Measurements from ENCODE around the gene CEND1.

CEND1 gene

DNA sequence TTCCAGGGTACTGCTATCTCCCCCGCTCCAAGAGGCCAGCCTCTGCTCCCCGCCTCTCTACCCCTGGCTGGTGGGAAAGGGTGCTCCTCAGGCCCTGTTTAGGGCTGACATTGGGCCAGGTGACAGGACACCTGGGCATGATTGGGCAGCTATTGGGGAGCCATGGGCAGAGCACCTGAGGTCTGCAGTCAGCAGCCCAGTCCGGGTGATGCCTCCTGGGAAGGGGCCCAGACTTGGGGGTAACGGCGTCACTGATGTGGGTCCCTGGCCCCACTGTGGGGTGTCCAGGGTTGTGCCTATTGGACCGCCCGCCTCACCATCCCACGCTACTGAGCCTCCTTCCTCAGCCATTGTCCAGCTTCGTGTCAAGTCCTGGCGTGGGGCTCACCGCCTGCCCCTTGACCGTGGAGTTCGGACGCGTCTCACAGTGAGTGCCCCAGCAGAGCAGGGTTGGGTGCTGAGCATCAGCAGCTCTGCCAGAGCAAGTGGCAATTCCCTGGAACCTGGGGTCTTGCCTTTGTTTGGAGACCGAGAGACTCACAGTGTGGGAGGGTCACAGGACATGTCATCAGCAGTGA is 9.8 kb downstream of the CEND1 start:
- no peak for DNase-seq (ENCODE audit: extremely low read depth in 1 of 2, low read depth in 1 of 2)

DNA sequence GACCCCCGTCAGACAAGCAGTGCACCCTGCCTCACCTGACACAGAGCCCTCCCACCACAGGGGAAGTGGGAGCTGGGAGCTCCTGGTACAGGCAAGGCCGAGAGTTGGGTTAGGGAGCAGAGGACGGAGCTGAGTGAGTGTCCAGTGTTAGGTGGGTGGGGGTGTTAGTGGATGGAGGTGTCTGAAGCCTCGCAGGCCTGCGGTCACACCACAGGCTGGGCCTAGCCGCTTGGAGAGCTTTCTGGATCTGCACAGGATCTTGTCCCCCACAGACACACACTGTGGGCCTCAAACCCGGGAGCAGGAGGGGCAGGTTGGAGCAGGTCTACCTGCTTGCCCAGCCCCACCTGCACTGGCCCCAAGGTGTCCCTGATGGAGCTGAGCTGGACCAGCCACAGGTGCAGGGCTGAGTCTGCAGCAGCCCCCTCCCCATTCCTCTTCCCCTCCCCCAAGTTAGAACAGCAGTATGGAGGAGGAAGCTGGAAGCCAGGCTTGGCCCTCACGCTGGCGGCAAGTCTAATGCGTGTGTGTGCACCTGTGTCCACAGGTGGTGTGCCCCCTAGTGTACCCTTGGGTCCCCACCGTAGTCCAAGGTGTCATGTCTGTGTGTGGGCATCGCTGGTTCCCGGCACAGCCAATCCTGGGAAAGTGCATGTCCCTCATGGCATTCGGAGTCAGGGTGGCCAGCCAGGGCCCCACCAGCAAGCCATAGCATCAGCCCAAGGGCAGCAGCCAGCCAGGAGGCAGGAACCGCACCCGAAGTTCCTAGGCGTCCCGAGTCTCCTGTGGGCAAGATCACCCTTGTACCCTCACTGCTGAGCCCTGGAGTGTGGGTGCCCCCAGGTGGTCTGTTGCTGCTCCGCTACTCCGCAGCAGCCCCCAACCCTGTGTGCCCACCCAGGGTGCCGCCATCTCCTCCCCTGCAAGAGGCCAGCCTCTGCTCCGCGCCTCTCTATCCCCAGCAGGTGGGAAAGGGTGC is 10.6 kb downstream of the CEND1 start:
- DNase-seq (ENCODE audit: extremely low read depth in 1 of 2, low read depth in 1 of 2), result no peak

- DNase-seq (ENCODE audit: extremely low read depth in 1 of 2, low read depth in 1 of 2), result peak; percentile 84 to 89
Measured at GRCh38 chr11:777288-778255, 12.3 kb downstream of the CEND1 start, which contains the start of gene GATD1. Gene GATD1 (minus strand): TSS chr11:777487. CDS start chr11:777462, 25 bp downstream.

GRCh38 chr11:776561-777287 is 13.2 kb downstream of the CEND1 start:
- DNase-seq (ENCODE audit: extremely low read depth in 1 of 2, low read depth in 1 of 2), result no peak

DNA sequence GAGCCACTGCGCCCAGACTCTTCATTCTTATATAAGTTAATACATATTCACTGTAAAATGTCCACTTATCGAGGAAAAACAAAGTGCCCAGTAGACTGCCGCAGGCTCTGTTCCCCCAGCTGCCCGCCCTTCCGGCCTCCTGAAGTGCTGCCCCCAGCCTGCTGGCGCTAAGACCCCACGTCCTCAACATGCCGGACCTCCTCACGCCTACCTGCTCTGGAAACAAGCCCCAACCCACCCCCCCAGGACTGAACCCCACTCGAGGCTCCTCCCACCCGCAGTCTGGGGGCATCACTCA is 13.7 kb downstream of the CEND1 start:
- DNase-seq (ENCODE audit: extremely low read depth in 1 of 2, low read depth in 1 of 2), result no peak

GRCh38 chr11:774873-775592 is 14.9 kb downstream of the CEND1 start:
- DNase-seq (ENCODE audit: extremely low read depth in 1 of 2, low read depth in 1 of 2), result no peak

DNA sequence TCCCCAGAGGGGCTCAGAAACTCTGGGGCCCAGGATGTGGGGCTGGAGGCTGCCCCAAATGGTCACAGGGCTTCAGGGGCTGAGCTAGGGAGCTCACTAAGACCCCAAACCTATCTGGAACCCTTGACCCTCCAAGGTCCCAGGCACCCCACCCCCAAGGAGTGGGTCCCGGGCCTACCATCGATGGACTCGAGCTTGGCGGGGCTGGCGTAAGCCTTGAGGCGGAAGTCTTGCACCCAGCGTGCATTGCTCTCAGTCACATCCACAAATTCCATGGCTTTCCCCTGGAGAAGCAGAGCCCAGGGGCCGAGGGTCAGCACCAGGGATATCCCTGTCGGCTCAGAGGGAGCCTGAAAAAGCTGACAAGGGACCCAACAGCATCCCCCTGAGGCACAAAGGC is 16.1 kb downstream of the CEND1 start:
- DNase-seq (ENCODE audit: extremely low read depth in 1 of 2, low read depth in 1 of 2), result no peak

GRCh38 chr11:773425-773824 is 16.5 kb downstream of the CEND1 start:
- no peak for DNase-seq (ENCODE audit: extremely low read depth in 1 of 2, low read depth in 1 of 2)

DNA sequence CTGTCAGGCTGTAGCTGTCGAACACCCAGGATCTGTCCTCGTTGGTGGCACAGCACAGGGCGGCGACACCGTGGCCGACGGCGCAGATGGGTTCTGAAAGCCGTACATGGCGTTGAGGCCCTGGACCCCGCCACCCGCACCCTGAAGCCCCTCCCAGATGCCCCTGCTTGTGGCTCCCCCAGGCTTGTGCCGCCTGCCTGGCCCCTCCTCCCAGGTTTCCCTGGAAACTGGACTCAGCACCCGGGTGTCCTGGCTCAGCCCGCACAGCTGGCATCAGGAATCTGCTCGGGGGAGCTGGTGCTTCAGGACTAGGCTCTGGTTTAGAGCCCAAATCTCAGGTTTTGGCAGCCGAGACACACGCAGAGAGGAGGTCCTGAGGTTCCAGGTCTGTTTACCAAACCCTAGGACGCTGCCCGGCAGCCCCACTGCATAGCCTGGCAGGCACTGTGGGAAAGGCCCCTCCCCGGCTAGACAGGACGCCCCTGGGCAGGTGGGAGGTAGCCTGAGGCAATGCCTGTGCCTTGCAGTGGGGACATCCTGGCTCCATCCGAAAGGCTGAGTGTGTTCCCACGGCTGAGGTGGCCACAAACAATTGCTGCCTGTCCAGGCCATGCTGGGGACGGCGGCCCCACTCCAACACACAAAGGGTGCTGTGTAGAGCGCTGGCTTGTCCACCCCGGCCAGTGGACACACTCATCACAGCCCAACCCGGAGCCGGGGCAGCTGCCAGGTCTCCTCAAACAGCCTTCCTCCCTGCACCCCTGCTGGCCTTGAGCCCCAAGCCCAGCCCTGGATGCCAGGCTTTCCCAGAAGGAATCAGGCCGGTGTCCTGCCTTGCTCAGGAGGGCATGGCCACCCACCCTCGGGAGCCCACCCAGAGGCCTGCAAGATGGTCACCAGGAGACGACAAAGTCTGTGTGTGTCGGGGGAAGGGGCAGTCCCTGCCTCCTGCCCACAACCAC is 17.2 kb downstream of the CEND1 start:
- no peak for DNase-seq (ENCODE audit: extremely low read depth in 1 of 2, low read depth in 1 of 2)

DNA sequence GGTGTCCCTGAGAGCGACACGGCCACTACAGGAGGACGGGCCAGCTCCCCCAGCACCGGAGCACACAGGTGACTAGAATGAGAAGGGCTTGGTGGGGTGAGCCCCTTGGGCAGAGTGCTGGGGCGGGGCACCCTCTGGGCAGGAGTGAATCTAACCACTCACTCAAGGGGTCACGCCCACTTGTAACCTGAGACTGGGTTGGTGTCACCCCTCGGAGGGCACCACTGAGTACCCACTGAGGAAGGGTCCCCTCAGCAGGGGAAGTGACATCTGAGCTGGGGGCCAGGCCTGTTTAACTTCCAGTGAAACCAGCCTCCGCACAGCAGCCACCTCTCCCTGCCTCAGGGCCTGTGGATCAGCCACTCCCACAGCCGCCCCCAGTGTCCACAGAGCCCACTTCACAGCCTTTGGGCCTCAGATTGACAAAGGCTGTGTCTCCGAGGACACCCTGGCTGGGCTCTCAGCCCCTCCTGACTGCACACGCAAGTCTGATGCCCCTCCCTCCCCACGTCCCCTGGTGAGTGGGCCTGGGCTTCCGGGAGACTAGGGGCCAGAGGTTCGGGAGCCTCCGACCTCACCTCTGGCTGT is 18.2 kb downstream of the CEND1 start:
- DNase-seq (ENCODE audit: extremely low read depth in 1 of 2, low read depth in 1 of 2), result no peak

GRCh38 chr11:770642-771616 is 19.0 kb downstream of the CEND1 start:
- DNase-seq (ENCODE audit: extremely low read depth in 1 of 2, low read depth in 1 of 2), result no peak

DNA sequence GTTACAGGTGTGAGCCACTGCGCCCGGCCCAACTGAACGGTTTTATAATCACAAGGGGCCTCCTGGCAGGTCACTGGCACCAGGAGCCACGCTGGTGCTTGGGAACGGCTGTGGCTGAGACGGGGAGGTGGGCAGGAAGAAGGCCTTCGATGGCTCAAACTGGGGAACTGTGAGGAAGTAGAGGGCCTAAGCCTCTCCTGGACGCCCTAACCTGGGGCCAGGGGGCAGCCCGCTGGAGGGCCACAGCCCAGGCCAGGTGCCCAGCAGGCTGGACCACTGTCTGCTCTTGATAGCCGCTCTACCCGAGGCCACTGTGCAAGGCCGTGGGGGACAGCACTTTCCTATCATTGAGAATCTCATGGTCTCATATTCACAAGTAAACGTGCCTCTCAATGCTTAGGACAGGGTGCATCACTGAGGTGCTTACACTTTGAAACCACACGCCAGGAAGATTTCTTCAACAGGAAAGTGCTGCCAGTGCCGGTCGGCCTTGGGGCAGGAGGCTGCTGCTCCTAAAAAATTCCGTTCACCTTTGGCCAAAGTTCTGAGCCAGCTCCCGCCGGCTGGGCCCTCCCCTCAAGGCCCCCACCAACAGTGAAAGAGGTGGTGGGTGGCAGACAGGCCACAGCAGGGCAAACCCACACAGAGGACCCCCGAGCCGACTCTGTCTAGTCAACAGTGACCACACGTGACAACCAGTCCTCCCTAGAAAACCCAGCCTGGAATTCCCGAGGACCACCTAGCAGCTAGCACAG is 19.8 kb downstream of the CEND1 start:
- no peak for DNase-seq (ENCODE audit: extremely low read depth in 1 of 2, low read depth in 1 of 2)

DNA sequence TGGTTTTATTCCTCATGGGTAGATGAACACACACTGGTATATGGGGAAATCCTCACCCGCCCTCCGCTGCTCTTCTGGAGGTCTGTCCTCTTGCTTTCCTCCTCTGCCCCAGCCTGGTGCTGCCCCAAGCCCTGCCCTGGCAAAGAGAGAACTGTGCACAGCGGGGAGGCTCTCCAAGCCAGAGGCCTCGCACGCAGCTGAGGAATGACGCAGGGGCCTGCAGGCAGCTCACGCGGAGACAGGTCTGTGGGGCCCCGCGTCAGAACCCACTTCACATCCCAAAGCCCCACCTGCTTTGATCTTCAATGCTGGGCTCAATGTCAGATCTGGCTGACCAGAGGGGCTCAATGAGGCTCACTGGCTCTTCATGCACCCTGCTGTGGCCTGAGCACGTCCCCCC is 22.7 kb downstream of the CEND1 start:
- DNase-seq (ENCODE audit: extremely low read depth in 1 of 2, low read depth in 1 of 2), result no peak

DNA sequence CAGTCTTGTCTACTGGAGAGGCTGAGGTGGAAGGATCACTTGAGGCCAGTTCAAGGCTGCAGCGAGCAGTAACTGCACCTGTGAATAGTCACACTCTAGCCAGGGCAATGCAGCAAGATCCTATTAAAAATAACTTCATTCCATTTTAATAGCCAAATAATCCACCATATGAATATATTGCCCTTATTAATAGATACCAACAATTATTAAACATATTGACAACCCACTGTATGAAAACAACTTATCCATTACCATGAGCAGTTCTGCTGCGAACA is 23.0 kb downstream of the CEND1 start:
- no peak for DNase-seq (ENCODE audit: extremely low read depth in 1 of 2, low read depth in 1 of 2)

GRCh38 chr11:766106-766935 is 23.6 kb downstream of the CEND1 start:
- no peak for DNase-seq (ENCODE audit: extremely low read depth in 1 of 2, low read depth in 1 of 2)

DNA sequence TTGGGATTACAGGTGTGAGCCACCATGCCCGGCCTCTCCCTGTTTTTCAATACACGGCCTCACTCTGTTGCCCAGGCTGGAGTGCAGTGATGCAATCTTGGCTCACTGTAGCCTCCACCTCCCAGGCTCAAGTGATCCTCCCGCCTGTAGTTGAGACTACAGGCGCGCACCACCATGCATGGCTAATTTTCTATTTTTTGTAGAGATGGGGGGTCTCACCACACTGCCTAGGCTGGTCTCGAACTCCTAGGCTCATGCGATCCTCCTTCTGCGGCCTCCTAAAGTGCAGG is 24.1 kb downstream of the CEND1 start:
- no peak for DNase-seq (ENCODE audit: extremely low read depth in 1 of 2, low read depth in 1 of 2)

Measured in stimulated activated CD8-positive, alpha-beta memory T cell treated with anti-CD3 and anti-CD28 coated beads, Interleukin-7, amount 100 ng/mL, for 48 hours (primary cell).